Measurements from ENCODE around the gene KDM5B. TPM values are rescaled to one million over a fixed set of nuclear protein-coding genes. Genes with fewer than 3 reads are reported as not detected.
A peak's percentile ranks its signal among the peaks of the same experiment; 100 is the strongest.
"Not testable (repeated sequence)": the region's sequence is repeated elsewhere in the genome, so short reads cannot be mapped to it uniquely, and the experiment has no call there.

The KDM5B gene
- total RNA-seq, 3 donors from 2014 or later, result 19.4 to 36.0 (median 28.9) TPM

DNA sequence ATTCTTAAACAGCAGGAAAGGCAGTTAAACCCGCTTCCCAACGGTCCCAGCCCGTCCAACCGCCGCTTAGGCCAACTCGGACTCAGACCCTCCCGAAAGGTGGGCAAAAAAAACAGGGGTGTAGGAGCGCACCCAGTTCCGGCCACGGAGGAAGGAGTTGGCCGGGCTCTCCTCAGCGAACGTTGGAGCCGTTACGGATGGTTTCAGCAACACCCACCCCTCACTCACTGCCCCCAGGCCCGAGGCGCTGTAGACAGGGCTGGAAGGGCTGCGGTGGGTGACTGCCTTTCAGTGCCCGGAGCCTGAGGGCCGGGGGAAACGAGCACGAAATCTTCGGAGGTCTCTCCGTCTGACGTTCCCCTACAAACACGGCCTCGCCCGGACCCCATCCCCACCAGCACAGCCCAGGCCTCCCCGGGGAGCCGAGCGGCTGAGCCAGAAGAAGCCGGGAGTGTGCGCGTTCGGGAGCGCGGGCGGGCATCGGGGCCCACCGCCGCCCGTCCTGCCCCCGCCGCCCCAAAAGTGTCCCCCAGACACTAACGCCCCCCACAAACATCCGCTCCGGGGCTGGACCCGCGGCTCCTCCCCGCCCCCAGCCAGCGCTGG lies 1.3 kb downstream of the KDM5B start:
- Mint-ChIP-seq H3K36me3 (ENCODE audit: insufficient read depth) (no peaks in the 10 kb centered on the region), H3K27me3 (ENCODE audit: low read depth) (no peaks in the 10 kb centered on the region), H3K9me3 (no peaks in the 10 kb centered on the region), H3K4me1 (ENCODE audit: low read depth) (peaks cover 65% of the 10 kb centered on the region), H3K4me3 (peak overlapping the region; percentile 87)
- peak; percentile 1 to 4 for ATAC-seq
- DNase-seq, result no peak

DNA sequence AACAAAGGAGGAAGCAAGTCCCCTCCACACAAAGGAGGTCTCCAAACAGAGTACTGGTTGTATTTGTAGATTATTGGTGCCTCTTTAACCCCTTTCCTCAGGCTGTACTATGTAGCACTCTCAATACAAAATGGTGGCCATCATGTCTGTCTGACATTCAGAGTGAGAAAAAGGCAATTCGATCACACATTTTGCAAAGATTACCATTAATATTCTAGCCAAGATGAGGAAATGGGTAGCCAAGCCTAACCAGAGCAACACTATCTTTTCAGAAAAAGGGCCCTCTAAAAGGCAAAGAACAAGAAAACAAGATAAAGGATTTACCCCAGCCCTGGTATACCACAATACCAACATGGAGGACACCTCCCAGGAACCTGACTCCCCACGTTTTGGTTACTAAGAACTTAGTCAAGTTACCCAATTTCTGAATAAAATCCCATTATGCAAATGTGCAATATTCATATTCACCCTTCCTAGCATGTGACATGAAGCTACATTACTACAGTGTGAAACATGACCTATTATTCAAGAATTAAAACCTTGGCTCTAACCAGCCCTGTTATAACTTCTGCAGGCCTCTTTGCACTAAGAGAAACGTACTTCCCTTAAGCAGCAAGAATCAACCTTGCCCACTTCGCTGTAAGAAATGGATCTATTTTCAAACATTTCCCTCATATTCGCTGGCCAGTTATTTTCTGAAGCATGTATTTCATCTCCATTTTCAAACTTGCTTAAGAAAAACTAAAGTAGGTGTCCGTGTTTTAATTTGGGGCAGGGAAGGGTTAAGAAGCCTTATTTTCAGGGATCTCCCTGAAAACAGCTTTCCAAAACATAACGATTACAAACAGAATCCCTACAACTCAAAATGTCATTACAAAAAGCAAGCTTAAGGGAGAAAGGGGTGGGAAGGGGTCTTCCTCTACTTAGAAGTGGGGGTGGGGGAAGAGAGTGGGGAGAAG lies 2.1 kb downstream of the KDM5B start:
- Mint-ChIP-seq H3K27me3 (ENCODE audit: low read depth) (no peaks in the 10 kb centered on the region), H3K4me1 (ENCODE audit: low read depth) (peaks cover 64% of the 10 kb centered on the region), H3K36me3 (ENCODE audit: insufficient read depth) (no peaks in the 10 kb centered on the region), H3K4me3 (peak overlapping the region; percentile 87), H3K9me3 (no peaks in the 10 kb centered on the region)
- DNase-seq (no peak), ATAC-seq (peak; percentile 39 to 46)

DNA sequence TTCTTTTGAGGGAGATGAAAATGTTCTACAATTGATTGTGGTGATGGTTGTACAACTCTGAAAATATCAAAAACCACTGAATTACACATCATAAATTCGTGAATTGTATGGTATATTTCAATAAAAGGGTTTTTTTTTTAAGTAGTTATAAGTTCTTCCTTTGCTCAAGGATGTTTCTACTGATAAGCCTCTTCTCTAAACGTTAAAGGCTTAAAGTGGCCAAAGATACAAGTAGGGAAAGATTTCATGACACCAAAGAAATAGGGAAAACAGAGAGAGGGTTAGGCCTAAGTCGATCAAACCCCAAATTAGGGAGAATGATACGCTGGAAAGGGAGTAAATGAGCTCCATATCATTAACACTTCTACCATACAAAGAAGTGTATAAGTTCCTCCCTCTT lies 4.1 kb downstream of the KDM5B start:
- DNase-seq, result no peak
- H3K27me3 Mint-ChIP-seq (ENCODE audit: low read depth), result no peaks in the 10 kb centered on the region
- H3K9me3 Mint-ChIP-seq, result no peaks in the 10 kb centered on the region
- H3K4me1 Mint-ChIP-seq (ENCODE audit: low read depth), result peaks cover 58% of the 10 kb centered on the region
- peaks cover 6% of the 10 kb centered on the region for H3K36me3 Mint-ChIP-seq (ENCODE audit: insufficient read depth)
- no peak overlapping the region for H3K4me3 Mint-ChIP-seq
- no peak for ATAC-seq

DNA sequence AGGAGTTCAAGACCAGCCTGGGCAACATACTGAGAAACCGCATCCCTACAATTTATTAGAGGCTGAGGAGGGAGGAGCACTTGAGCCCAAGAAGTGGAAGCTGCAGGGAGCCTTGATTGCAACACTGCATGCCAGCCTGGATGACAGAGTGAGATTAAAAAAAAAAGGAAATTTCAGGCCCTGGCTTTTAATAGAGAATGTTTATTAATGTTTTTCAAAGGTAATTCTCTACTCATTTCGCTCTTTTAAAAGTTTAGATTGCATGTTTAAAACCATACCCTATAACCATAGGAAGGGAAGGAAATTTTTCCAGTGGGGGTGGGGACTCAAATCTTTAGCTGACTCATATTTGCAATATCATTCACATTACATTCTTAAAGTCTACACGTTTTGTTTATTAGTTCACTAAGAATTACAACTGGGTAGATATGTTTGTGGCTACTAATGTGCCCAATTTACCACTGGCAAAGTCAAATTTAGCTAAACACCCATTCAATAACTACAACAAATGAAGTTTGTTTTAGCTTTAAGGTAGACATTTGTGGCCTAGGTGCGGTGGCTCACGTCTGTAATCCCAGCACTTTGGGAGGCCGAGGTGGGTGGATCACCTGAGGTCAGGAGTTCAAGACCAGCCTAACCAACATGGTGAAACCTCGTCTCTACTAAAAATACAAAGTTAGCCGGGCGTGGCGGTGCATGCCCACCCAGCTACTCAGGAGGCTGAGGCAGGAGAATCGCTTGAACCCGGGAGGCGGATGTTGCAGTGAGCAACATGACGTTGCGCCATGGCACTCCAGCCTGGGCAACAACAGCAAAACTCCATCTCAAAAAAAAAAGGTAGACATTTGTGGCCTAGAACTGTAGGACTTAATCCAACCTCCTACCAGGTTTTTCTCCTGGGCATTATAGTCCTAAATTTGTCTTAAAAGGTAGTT lies 5.0 kb downstream of the KDM5B start:
- H3K4me3 Mint-ChIP-seq, result peak overlapping the region; percentile 19
- H3K27me3 Mint-ChIP-seq (ENCODE audit: low read depth), result no peaks in the 10 kb centered on the region
- H3K9me3 Mint-ChIP-seq, result no peaks in the 10 kb centered on the region
- H3K36me3 Mint-ChIP-seq (ENCODE audit: insufficient read depth), result peaks cover 6% of the 10 kb centered on the region
- peaks cover 53% of the 10 kb centered on the region for H3K4me1 Mint-ChIP-seq (ENCODE audit: low read depth)
- ATAC-seq (no peak), DNase-seq (no peak)

DNA sequence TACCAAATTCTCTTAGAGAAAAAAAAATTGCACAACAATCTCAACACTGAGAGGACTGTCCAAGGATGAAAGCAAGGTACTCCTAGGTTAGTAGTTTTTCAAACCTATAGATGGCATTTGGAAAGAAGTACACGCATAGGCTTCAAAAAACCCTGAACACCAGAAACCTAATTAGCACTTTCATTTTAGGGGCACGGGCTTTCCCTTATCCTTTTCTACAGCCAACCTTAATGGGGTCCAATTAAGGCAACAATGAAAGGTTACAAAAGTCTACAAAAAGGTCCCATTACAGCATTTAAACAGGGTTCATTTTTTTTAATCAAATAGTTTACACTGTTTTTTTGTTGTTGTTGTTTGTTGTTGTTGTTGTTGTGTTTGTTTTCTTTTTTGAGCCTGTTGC lies 6.2 kb downstream of the KDM5B start:
- H3K9me3 Mint-ChIP-seq, result no peaks in the 10 kb centered on the region
- H3K36me3 Mint-ChIP-seq (ENCODE audit: insufficient read depth), result peaks cover 6% of the 10 kb centered on the region
- no peaks in the 10 kb centered on the region for H3K27me3 Mint-ChIP-seq (ENCODE audit: low read depth)
- H3K4me1 Mint-ChIP-seq (ENCODE audit: low read depth), result peaks cover 57% of the 10 kb centered on the region
- no peak overlapping the region for H3K4me3 Mint-ChIP-seq
- ATAC-seq, result no peak
- no peak for DNase-seq

DNA sequence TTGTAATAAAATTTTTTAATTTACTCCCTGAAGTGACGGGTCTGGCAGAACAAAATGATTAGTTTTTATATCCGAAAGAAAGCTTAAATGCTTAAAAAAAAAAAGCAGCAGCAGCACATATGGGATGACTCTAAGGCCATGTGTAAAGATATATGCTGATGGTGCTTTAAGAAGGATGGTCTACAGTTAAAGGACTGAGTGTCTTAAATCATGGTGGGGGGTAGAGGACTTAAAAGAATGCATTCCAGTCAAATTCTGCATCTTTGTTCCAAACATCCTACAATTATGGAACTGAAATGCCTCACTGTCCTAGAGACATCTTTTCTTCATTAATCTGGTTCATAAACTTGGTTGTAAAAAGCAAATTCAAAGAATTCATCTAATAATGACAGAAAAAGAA lies 7.0 kb downstream of the KDM5B start:
- H3K4me1 Mint-ChIP-seq (ENCODE audit: low read depth), result peaks cover 56% of the 10 kb centered on the region
- peaks cover 6% of the 10 kb centered on the region for H3K36me3 Mint-ChIP-seq (ENCODE audit: insufficient read depth)
- H3K27me3 Mint-ChIP-seq (ENCODE audit: low read depth), result no peaks in the 10 kb centered on the region
- no peak overlapping the region for H3K4me3 Mint-ChIP-seq
- H3K9me3 Mint-ChIP-seq, result no peaks in the 10 kb centered on the region
- ATAC-seq, result no peak
- no peak for DNase-seq

DNA sequence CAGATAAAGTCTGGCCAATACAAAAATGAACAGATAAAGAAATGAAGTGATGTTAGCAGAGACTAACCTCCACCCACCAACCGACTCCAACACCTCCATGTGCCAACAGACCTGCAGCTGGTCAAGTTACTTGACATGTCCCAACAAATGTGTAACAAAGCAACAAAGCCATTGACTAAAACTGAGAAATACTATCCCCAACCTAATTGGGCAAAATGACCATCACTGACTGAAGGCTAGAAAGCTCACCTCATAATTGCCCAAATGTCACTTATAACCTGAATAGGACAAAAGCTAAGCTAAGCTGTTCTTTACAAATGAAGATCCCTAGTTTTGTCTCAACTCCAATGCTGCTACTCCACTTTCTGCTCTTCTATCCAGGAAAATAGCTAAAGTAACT lies 7.5 kb downstream of the KDM5B start:
- ATAC-seq, result no peak
- no peaks in the 10 kb centered on the region for H3K9me3 Mint-ChIP-seq
- peaks cover 56% of the 10 kb centered on the region for H3K4me1 Mint-ChIP-seq (ENCODE audit: low read depth)
- H3K4me3 Mint-ChIP-seq, result no peak overlapping the region
- peaks cover 6% of the 10 kb centered on the region for H3K36me3 Mint-ChIP-seq (ENCODE audit: insufficient read depth)
- H3K27me3 Mint-ChIP-seq (ENCODE audit: low read depth), result no peaks in the 10 kb centered on the region
- no peak for DNase-seq

DNA sequence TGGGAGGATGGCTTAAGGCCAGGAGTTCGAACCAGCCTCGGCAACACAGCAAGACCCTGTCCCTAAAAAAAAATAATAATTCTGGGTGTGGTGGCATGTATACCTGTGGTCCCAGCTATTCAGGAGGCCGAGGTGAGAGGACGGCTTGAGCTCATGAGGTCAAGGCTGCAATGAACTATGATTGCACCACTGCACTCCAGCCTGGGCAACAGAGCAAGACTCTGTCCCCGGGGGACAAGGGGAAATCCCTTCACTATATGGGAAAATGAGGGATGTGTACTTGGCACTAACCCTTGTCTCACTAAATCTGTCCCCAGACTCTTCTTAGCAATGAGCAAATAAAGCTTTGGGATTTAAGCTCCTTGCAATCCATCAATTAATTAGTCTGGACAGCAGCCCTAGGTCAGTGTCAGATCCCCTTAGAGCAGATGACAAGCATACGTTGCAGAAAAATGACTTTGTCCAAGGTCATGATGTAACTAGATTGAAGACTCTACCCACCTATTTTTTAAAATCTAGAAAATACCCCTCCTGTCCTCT lies 9.4 kb downstream of the KDM5B start:
- H3K9me3 Mint-ChIP-seq, result no peaks in the 10 kb centered on the region
- no peak for ATAC-seq
- peaks cover 47% of the 10 kb centered on the region for H3K4me1 Mint-ChIP-seq (ENCODE audit: low read depth)
- no peak for DNase-seq
- H3K4me3 Mint-ChIP-seq, result no peak overlapping the region
- H3K27me3 Mint-ChIP-seq (ENCODE audit: low read depth), result no peaks in the 10 kb centered on the region
- H3K36me3 Mint-ChIP-seq (ENCODE audit: insufficient read depth), result peaks cover 6% of the 10 kb centered on the region

DNA sequence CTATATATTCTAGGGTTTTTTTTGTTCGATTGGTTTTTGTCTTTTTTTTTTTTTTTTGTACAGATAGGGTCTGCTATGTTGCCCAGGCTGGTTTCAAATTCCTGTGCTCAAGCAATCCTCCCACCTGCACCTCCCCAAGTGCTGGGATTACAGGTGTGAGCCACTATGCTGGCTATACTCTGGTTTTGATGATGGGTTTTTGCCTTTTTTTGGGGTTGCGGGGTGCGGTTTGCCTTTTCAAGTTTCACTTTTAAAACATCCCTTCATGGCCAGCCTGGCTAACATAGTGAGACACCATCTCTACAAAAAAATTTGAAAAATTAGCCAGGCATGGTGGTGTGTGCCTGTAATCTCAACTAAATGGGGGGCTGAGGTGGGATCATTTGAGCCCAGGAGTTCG lies 10.0 kb downstream of the KDM5B start:
- H3K4me3 Mint-ChIP-seq, result no peak overlapping the region
- H3K9me3 Mint-ChIP-seq, result no peaks in the 10 kb centered on the region
- H3K36me3 Mint-ChIP-seq (ENCODE audit: insufficient read depth), result peaks cover 6% of the 10 kb centered on the region
- DNase-seq, result no peak
- peaks cover 43% of the 10 kb centered on the region for H3K4me1 Mint-ChIP-seq (ENCODE audit: low read depth)
- ATAC-seq, result no peak
- H3K27me3 Mint-ChIP-seq (ENCODE audit: low read depth), result no peaks in the 10 kb centered on the region

DNA sequence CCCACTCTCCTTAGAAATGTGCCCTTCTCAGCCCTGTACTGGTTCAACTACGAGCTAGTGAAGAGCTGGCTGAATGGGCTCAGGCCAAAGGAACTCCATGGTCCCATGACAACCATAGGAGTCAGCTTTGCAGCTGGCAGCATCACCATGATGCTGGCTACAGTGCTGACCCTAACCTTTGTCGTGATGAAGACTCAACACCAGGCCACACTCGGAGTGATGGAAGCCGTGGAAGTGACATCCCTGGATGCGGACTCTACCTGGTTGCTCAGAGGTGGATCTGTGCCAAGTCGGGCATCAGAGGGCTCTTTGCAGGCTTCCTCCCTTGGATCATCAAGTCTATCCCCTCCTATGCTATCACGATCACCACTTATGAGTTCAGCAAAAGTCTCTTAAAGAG lies 11.6 kb downstream of the KDM5B start:
- DNase-seq, result no peak
- Mint-ChIP-seq H3K27me3 (ENCODE audit: low read depth) (no peaks in the 10 kb centered on the region), H3K4me1 (ENCODE audit: low read depth) (peaks cover 34% of the 10 kb centered on the region), H3K9me3 (no peaks in the 10 kb centered on the region), H3K36me3 (ENCODE audit: insufficient read depth) (peaks cover 6% of the 10 kb centered on the region), H3K4me3 (no peak overlapping the region)
- ATAC-seq, result no peak

DNA sequence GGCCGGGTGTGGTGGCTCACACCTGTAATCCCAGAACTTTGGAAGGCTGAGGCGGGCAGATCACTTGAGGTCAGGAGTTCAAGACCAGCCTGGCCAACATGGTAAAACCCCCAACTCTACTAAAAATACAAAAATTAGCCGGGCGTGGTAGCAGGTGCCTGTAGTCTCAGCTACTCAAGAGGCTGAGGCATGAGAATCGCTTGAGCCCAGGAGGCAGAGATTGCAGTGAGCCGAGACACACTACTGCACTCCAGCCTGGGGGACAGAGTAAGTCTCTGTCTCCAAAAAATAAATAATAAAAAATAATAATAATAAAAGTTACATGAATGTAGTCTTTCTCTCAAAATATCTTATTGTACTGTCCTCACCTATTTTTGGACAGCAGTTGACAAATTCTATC lies 13.3 kb downstream of the KDM5B start:
- ATAC-seq; H3K27me3 Mint-ChIP-seq (ENCODE audit: low read depth); H3K36me3 Mint-ChIP-seq (ENCODE audit: insufficient read depth); H3K4me3 Mint-ChIP-seq; DNase-seq; H3K9me3 Mint-ChIP-seq: not testable (repeated sequence)
- peaks cover 30% of the 10 kb centered on the region for H3K4me1 Mint-ChIP-seq (ENCODE audit: low read depth)

DNA sequence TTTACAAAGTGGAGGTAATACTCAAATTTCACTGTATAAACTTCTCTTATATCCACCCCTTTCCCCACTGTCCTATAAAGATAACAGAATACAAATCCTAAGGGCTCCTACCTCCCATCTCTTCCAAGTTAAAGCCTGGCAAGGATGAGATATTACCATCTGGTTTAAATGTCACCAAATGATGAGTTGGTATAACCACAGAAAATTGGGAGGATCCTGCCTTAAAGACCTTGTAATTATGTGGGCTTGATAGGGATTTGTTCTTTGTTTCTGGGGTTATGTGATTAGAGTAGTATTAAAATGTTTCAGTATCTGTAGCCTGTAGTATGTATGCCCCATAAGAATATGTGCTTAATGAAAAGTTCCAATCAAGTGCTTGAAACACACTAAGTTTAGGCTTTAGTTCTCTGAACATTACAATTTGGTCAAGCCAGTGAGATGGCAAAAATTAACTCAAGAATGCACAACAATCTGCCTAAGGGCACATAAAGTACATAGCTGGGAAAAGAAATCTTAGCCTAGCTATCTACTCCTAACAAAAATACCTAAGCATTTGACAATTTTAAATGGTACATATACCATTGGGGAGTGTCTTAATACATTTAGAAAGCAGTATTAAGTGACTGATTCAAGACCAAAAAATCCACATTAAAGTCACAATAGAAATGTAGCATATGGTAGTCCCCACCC lies 14.0 kb downstream of the KDM5B start:
- Mint-ChIP-seq H3K4me3 (no peak overlapping the region), H3K36me3 (ENCODE audit: insufficient read depth) (no peaks in the 10 kb centered on the region), H3K4me1 (ENCODE audit: low read depth) (peaks cover 30% of the 10 kb centered on the region), H3K27me3 (ENCODE audit: low read depth) (no peaks in the 10 kb centered on the region), H3K9me3 (no peaks in the 10 kb centered on the region)
- DNase-seq (no peak), ATAC-seq (no peak)

DNA sequence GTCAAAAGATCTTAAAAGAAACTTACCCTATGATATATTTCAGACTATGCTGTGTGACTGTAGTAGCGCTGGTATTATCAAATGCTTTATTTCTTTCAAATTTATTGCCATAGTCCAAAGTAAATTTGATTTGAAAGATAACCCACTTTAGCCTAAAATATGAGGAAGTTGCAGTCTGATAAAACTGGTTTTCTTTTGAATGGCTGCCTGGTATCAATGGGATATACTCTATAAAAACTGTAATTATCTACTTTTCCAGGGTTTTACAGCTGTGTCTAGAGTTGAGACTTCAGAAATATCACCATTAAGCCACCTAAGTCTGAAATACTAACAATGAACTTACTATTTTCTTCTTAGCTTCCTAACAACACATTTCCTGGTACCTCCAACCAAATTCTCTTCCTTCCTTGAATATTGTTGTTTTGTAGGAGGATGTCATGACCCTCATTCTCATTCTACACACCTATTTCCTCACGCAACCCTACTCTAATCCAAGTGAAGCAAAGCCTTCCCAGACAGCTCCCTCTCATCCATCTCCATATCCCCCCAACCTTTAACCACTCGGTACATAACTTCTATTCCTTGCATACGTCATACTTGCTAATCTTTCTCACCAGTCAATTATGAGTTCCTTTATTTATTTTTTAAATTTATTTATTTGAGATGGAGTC lies 17.0 kb downstream of the KDM5B start:
- H3K27me3 Mint-ChIP-seq (ENCODE audit: low read depth), result no peaks in the 10 kb centered on the region
- H3K4me3 Mint-ChIP-seq, result no peak overlapping the region
- peaks cover 22% of the 10 kb centered on the region for H3K4me1 Mint-ChIP-seq (ENCODE audit: low read depth)
- no peak for ATAC-seq
- DNase-seq, result no peak
- H3K36me3 Mint-ChIP-seq (ENCODE audit: insufficient read depth), result peaks cover 3% of the 10 kb centered on the region
- H3K9me3 Mint-ChIP-seq, result no peaks in the 10 kb centered on the region
